Stimulated activated CD8-positive, alpha-beta memory T cell treated with anti-CD3 and anti-CD28 coated beads, Interleukin-4, amount 100 ng/mL, for 1 hour (primary cell): ENCODE measurements around the gene LDLRAD4.
"Not testable (repeated sequence)": the region's sequence is repeated elsewhere in the genome, so short reads cannot be mapped to it uniquely, and the experiment has no call there.

Experiments
- DNase-seq, 2 donors: peaks; one replicate each; pipeline ENCODE4 v3.0.0-alpha.2; 2020; ENCODE audit warnings: low read depth in 2 of 2, low spot score in 1 of 2

LDLRAD4 gene

GRCh38 chr18:13477147-13477683 is 258.7 kb downstream of the LDLRAD4 start:
- DNase-seq = no peak

- DNase-seq = no peak
These were observed 262.2 kb downstream of the LDLRAD4 start for GRCh38 chr18:13480571-13481255.

GRCh38 chr18:13481331-13481730 is 262.8 kb downstream of the LDLRAD4 start:
- no peak for DNase-seq

GRCh38 chr18:13481820-13482617 is 263.5 kb downstream of the LDLRAD4 start:
- DNase-seq = no peak

- DNase-seq = no peak
These were observed 264.0 kb downstream of the LDLRAD4 start for GRCh38 chr18:13482618-13482945.

- no peak for DNase-seq
These were observed 265.0 kb downstream of the LDLRAD4 start for GRCh38 chr18:13483316-13484270.

- no peak for DNase-seq
These were observed 266.6 kb downstream of the LDLRAD4 start for GRCh38 chr18:13485182-13485581.

GRCh38 chr18:13485604-13486003 is 267.0 kb downstream of the LDLRAD4 start:
- no peak for DNase-seq

GRCh38 chr18:13486284-13486683 is 267.7 kb downstream of the LDLRAD4 start:
- no peak for DNase-seq

- DNase-seq = no peak
These were observed 268.1 kb downstream of the LDLRAD4 start for GRCh38 chr18:13486686-13487085.

GRCh38 chr18:13487237-13487636 is 268.7 kb downstream of the LDLRAD4 start:
- DNase-seq = no peak

GRCh38 chr18:13488281-13488929 is 269.8 kb downstream of the LDLRAD4 start:
- no peak for DNase-seq

- not testable (repeated sequence) for DNase-seq
These were observed 270.7 kb downstream of the LDLRAD4 start for GRCh38 chr18:13489303-13489702.

- no peak for DNase-seq
These were observed 272.6 kb downstream of the LDLRAD4 start for GRCh38 chr18:13491138-13491537.

GRCh38 chr18:13492314-13492713 is 273.8 kb downstream of the LDLRAD4 start:
- DNase-seq = no peak

GRCh38 chr18:13493079-13493478 is 274.5 kb downstream of the LDLRAD4 start:
- no peak for DNase-seq

- no peak for DNase-seq
These were observed 275.2 kb downstream of the LDLRAD4 start for GRCh38 chr18:13493725-13494124.

GRCh38 chr18:13494871-13495445 is 276.4 kb downstream of the LDLRAD4 start:
- no peak for DNase-seq

GRCh38 chr18:13495961-13496360 is 277.4 kb downstream of the LDLRAD4 start:
- no peak for DNase-seq

- DNase-seq = no peak
These were observed 278.2 kb downstream of the LDLRAD4 start for GRCh38 chr18:13496691-13497281.
